ENCODE data around the gene GPC6.

The GPC6 gene

GRCh38 chr13:93653776-93654175 is 427.2 kb downstream of the GPC6 start:
- no peak for TF ChIP-seq CTCF (IDR thresholded peaks at IDR 0.05; ENCODE audit: low read depth, low read length, missing control alignments)
- in situ Hi-C loops (cut with HindIII; ENCODE audit: low sequenced_read_pairs) = no loop called here
- DNase-seq (ENCODE audit: low read depth) = no peak
- H3K4me3 ChIP-seq (ENCODE audit: low read depth, low read length) = no peak overlapping the region

- no peak for DNase-seq (ENCODE audit: low read depth)
- in situ Hi-C loops (cut with HindIII; ENCODE audit: low sequenced_read_pairs) = no loop called here
- no peak for TF ChIP-seq CTCF (IDR thresholded peaks at IDR 0.05; ENCODE audit: low read depth, low read length, missing control alignments)
- H3K4me3 ChIP-seq (ENCODE audit: low read depth, low read length) = no peak overlapping the region
Observed at GRCh38 chr13:93655154-93655553, 428.5 kb downstream of the GPC6 start.

GRCh38 chr13:93660391-93661063 is 433.9 kb downstream of the GPC6 start:
- in situ Hi-C loops (cut with HindIII; ENCODE audit: low sequenced_read_pairs) = no loop called here
- TF ChIP-seq CTCF (IDR thresholded peaks at IDR 0.05; ENCODE audit: low read depth, low read length, missing control alignments) = no peak
- H3K4me3 ChIP-seq (ENCODE audit: low read depth, low read length) = no peak overlapping the region

GRCh38 chr13:93670866-93671265 is 444.3 kb downstream of the GPC6 start:
- no peak overlapping the region for H3K4me3 ChIP-seq (ENCODE audit: low read depth, low read length)
- TF ChIP-seq CTCF (IDR thresholded peaks at IDR 0.05; ENCODE audit: low read depth, low read length, missing control alignments) = no peak
- DNase-seq (ENCODE audit: low read depth) = no peak
- in situ Hi-C loops (cut with HindIII; ENCODE audit: low sequenced_read_pairs) = no loop called here

More at GRCh38 chr13:93660391-93661063, 433.9 kb downstream of the GPC6 start:
- DNase-seq (ENCODE audit: low read depth) = no peak

GRCh38 chr13:93672996-93673395 is 446.4 kb downstream of the GPC6 start:
- in situ Hi-C loops (cut with HindIII; ENCODE audit: low sequenced_read_pairs) = no loop called here
- DNase-seq (ENCODE audit: low read depth) = no peak
- TF ChIP-seq CTCF (IDR thresholded peaks at IDR 0.05; ENCODE audit: low read depth, low read length, missing control alignments) = no peak
- no peak overlapping the region for H3K4me3 ChIP-seq (ENCODE audit: low read depth, low read length)

GRCh38 chr13:93673885-93674284 is 447.3 kb downstream of the GPC6 start:
- TF ChIP-seq CTCF (IDR thresholded peaks at IDR 0.05; ENCODE audit: low read depth, low read length, missing control alignments) = no peak
- in situ Hi-C loops (cut with HindIII; ENCODE audit: low sequenced_read_pairs) = no loop called here

More at GRCh38 chr13:93673885-93674284, 447.3 kb downstream of the GPC6 start:
- H3K4me3 ChIP-seq (ENCODE audit: low read depth, low read length) = no peak overlapping the region
- DNase-seq (ENCODE audit: low read depth) = no peak
